ENCODE measurements around the gene CEP112.

DNA sequence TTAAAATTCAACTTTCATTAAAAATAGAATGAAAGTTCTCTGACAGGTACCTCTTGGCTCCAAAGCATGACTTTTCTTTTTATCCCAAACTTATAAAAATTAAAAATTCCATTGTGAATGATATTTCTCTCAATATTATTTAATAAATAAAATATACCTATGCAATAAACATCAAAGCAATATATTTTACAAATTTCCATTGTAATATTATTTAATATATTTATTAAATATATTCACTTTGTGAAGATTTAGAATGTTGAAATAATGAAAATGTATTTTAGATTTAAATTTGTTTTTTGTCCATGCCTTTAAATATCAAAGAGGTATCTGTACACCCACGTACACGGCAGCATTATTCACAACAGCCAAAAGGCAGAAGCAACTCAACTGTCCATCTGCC, 147.8 kb downstream of the CEP112 start:
- TF ChIP-seq, protein P1, sequence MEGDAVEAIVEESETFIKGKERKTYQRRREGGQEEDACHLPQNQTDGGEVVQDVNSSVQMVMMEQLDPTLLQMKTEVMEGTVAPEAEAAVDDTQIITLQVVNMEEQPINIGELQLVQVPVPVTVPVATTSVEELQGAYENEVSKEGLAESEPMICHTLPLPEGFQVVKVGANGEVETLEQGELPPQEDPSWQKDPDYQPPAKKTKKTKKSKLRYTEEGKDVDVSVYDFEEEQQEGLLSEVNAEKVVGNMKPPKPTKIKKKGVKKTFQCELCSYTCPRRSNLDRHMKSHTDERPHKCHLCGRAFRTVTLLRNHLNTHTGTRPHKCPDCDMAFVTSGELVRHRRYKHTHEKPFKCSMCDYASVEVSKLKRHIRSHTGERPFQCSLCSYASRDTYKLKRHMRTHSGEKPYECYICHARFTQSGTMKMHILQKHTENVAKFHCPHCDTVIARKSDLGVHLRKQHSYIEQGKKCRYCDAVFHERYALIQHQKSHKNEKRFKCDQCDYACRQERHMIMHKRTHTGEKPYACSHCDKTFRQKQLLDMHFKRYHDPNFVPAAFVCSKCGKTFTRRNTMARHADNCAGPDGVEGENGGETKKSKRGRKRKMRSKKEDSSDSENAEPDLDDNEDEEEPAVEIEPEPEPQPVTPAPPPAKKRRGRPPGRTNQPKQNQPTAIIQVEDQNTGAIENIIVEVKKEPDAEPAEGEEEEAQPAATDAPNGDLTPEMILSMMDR (conservative IDR thresholded peaks at IDR 0.05): no peak
- TF ChIP-seq ZFX (IDR thresholded peaks at IDR 0.05): no peak

Data from C4-2B (cell line).